Nephron progenitor cell (in vitro differentiated cells): ENCODE data around the gene DNMT3A.

Experiments
- DNase-seq: peaks from one replicate; pipeline ENCODE4 v3.0.0; 2021
- H3K27ac Mint-ChIP-seq: 2 replicates; pipeline ENCODE4 v1.8.0; 2021; ENCODE audit warnings: mild to moderate bottlenecking, moderate library complexity, mixed read lengths
- H3K27me3 Mint-ChIP-seq: 2 replicates; pipeline ENCODE4 v1.8.0; 2021; ENCODE audit warnings: mild to moderate bottlenecking, low read depth, mixed read lengths; ENCODE audit not compliant: poor library complexity
- H3K36me3 Mint-ChIP-seq: 2 replicates; pipeline ENCODE4 v1.8.0; 2021; ENCODE audit warnings: low read depth, mixed read lengths
- H3K4me1 Mint-ChIP-seq: 2 replicates; pipeline ENCODE4 v1.8.0; 2021; ENCODE audit warnings: mixed read lengths
- H3K4me3 Mint-ChIP-seq: 2 replicates; pipeline ENCODE4 v1.8.0; 2021; ENCODE audit warnings: mild to moderate bottlenecking, moderate library complexity, mixed read lengths
- H3K9me3 Mint-ChIP-seq: 2 replicates; pipeline ENCODE4 v1.8.0; 2021; ENCODE audit warnings: mild to moderate bottlenecking, moderate library complexity, mixed read lengths
- TF ChIP-seq, protein P1 (sequence below): fragments of 200-600 bp; sonication (generic); IDR thresholded peaks from 2 replicates; pipeline ENCODE4 v1.5.0; 2021; ENCODE audit warnings: antibody characterized with exemption

Gene DNMT3A

GRCh38 chr2:25341753-25342371 is at the start of gene DNMT3A:
Gene DNMT3A, minus strand, starts transcription at chr2:25341925. Its CDS starts 27,941 bp downstream, at chr2:25313984.
- Mint-ChIP-seq H3K4me3 (peak within 1 kb of the TSS; percentile 73), H3K27me3 (peaks cover 32% of the 10 kb centered on the region), H3K9me3 (no peaks in the 10 kb centered on the region), H3K27ac (no peak within 1 kb of the TSS), H3K36me3 (no peaks in the 10 kb centered on the region), H3K4me1 (peaks cover 31% of the 10 kb centered on the region)
- DNase-seq, result peak; percentile 73
- TF ChIP-seq, protein P1, sequence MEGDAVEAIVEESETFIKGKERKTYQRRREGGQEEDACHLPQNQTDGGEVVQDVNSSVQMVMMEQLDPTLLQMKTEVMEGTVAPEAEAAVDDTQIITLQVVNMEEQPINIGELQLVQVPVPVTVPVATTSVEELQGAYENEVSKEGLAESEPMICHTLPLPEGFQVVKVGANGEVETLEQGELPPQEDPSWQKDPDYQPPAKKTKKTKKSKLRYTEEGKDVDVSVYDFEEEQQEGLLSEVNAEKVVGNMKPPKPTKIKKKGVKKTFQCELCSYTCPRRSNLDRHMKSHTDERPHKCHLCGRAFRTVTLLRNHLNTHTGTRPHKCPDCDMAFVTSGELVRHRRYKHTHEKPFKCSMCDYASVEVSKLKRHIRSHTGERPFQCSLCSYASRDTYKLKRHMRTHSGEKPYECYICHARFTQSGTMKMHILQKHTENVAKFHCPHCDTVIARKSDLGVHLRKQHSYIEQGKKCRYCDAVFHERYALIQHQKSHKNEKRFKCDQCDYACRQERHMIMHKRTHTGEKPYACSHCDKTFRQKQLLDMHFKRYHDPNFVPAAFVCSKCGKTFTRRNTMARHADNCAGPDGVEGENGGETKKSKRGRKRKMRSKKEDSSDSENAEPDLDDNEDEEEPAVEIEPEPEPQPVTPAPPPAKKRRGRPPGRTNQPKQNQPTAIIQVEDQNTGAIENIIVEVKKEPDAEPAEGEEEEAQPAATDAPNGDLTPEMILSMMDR, result no peak

DNA sequence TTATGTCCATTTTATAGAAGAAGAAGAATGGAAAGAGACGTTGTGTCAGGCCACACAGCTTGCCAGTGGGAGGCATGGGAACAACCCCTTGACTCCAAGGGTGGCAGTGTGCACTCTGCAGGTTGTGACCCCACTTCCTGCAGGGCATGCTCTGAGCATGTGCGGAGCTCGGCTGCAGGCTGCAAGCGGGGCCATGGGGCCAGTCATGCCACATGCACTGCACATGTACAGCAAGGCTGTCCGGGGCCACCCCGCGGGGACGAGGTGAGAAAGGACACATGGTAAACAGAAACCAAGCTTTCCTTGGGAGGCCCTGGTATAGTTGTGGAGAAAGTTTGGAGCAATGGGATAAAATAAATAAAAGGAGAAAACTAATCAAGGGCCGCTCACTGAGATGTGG is 47.4 kb upstream of the DNMT3A start:
- TF ChIP-seq, protein P1, result no peak
- no peak overlapping the region for H3K27ac Mint-ChIP-seq
- peaks cover 34% of the 10 kb centered on the region for H3K4me1 Mint-ChIP-seq

DNA sequence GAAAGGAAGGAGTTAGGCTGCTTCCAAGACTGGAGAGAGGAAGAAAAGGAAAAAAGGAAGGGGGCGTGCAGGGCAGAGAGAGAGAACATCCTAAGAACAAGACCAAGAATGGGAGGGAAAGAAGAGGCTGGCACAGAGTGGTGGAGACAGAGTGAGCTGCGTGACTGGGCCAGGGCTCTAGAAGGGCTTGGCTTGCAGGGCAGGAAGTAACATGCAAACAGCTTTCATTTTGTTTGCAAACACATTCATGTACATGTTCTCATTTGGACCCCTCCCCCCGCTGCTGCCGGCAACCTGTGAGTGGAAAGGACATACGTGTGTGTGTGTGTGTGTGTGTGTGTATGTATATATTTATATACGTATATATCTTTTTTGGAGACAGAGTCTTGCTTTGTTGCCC is 46.8 kb upstream of the DNMT3A start:
- TF ChIP-seq, protein P1, result no peak
- H3K36me3 Mint-ChIP-seq, result peaks cover 60% of the 10 kb centered on the region
- peaks cover 39% of the 10 kb centered on the region for H3K4me1 Mint-ChIP-seq
- DNase-seq, result no peak
- H3K9me3 Mint-ChIP-seq, result peaks cover 6% of the 10 kb centered on the region
- no peak overlapping the region for H3K4me3 Mint-ChIP-seq
- H3K27ac Mint-ChIP-seq, result no peak overlapping the region
- H3K27me3 Mint-ChIP-seq, result peaks cover 7% of the 10 kb centered on the region

More for the DNA sequence above, 47.4 kb upstream of the DNMT3A start:
- no peak for DNase-seq
- Mint-ChIP-seq H3K27me3 (peaks cover 6% of the 10 kb centered on the region), H3K4me3 (no peak overlapping the region), H3K36me3 (peaks cover 63% of the 10 kb centered on the region), H3K9me3 (peaks cover 12% of the 10 kb centered on the region)

DNA sequence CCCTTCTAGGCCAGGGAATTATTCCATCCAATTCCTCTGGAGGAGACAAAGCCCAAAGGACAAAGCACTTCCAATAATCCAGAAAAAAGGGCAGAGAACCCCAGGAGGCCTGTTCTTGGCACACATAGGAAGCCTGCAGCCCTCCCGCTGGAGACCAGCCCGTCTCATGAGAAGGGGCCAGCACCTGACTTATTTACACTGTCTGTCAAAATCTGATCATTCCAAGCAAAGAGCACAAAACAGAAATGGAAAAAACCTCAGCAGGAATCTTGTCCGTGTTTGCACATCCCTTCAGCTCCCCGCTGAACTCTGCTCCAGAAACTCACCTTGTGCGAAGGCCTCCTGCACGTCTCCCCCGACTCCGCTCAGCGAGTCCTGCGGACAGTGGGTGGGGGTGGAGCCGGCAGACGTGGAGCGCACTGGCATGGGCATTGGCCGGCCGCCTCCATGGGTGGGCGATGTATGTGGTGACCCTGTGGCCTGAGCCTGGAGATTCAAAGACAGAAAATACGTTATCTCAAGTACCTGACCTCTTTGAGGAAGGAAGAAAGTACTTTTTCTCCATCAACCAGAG is 46.2 kb upstream of the DNMT3A start:
- peaks cover 40% of the 10 kb centered on the region for H3K4me1 Mint-ChIP-seq
- peaks cover 6% of the 10 kb centered on the region for H3K9me3 Mint-ChIP-seq
- TF ChIP-seq, protein P1, result no peak
- no peak for DNase-seq
- H3K4me3 Mint-ChIP-seq, result no peak overlapping the region
- H3K27ac Mint-ChIP-seq, result peak overlapping the region; percentile 60
- peaks cover 7% of the 10 kb centered on the region for H3K27me3 Mint-ChIP-seq
- H3K36me3 Mint-ChIP-seq, result peaks cover 60% of the 10 kb centered on the region

DNA sequence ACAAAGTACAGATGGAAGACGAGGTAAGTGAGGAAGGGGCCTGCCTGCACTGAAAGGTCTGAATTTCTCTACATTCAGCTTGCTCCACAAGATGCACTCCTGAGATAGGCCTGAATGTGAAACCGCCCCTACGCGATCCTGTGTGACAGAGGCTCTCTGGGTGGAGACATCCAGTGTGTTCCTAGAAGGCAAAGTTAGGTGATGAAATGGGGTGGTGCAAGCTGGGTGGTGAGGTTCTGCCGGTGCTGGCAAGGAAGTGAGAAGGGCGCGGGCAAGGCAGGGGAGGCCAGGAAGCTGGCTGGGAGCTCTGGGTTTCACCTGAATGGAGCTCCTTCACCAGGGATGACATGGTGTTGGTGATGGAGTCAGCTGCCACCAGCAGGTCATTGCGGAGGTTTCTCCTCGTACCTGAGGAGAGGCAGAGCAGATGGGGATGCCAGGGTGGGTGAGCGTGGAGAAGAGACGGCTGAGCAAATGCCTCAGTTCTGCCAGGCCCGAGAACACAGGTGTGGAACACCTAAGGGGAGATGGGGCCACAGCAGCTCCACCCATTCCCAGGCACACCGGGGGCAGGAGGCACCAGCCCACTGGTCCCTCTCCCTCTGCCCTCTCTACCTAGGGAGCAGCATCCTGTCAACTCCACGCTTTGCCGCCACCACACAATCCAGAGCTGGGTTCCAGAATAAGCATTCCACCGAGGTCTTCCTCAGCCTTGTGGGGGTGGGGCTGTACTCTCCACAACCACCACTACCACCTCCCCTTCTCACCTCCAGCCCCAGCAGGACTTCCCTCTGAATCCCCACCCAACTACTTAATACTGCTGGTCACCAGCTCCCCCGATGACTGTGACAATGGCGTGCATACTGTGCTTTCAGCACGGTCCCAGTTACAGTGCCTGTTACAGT is 45.5 kb upstream of the DNMT3A start:
- peaks cover 41% of the 10 kb centered on the region for H3K4me1 Mint-ChIP-seq
- TF ChIP-seq, protein P1, result no peak
- peaks cover 57% of the 10 kb centered on the region for H3K36me3 Mint-ChIP-seq
- no peak overlapping the region for H3K4me3 Mint-ChIP-seq
- peak overlapping the region; percentile 62 for H3K27ac Mint-ChIP-seq
- peaks cover 7% of the 10 kb centered on the region for H3K27me3 Mint-ChIP-seq
- H3K9me3 Mint-ChIP-seq, result peaks cover 3% of the 10 kb centered on the region
- DNase-seq, result no peak
